NCI-H187 (cell line): ENCODE results near the gene DOCK11.
"Not testable (repeated sequence)": the region's sequence is repeated elsewhere in the genome, so short reads cannot be mapped to it uniquely, and the experiment has no call there.

ENCODE experiments used
- DNase-seq, 2 experiments: peaks; one replicate each; lab custom pipeline; 2025; lab: John Stamatoyannopoulos, UW

The DOCK11 gene

DNA sequence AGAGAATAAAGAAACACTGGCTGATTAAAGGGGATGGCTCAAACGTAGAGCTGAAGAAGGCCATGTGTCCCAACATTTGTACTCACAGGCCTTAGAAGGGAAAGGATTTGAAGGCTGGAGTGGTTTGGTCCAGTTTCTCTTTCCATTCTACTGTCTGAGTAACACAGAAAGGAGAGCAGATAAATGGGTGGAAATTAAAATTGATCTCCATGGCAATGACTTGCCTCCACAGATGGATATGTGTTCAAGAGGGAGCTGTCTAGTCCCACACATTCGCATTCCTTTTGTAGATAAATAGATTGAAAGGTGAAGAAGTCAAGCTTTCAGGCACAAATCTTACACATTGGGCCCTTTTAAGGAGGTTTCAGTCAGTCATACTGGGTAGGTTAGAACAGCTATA is 74.6 kb downstream of the DOCK11 start:
- DNase-seq: no peak

GRCh38 chrX:118571836-118572235 is 76.2 kb downstream of the DOCK11 start:
- DNase-seq: no peak

DNA sequence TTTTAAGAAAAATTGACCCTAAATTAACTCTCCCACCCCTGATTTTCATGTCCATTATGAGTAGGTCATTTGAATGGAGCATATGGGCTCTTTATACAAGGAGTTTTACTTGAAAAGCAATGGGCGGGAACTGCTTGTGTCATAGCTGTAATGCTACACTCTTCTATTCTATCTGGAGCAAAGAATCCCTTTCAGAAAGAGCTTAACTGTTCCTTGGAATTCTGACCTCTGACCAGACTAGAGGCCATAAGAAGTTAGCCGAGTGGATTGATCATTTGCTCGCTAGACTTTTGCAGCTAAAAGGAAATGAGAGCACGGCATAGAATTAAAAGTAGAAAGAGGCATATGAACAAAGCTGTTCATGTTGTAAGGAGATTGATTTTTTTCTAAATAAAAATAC is 79.1 kb downstream of the DOCK11 start:
- no peak for DNase-seq

GRCh38 chrX:118577041-118577440 is 81.4 kb downstream of the DOCK11 start:
- no peak for DNase-seq

- no peak for DNase-seq
These were observed 83.8 kb downstream of the DOCK11 start for GRCh38 chrX:118579417-118579816.

DNA sequence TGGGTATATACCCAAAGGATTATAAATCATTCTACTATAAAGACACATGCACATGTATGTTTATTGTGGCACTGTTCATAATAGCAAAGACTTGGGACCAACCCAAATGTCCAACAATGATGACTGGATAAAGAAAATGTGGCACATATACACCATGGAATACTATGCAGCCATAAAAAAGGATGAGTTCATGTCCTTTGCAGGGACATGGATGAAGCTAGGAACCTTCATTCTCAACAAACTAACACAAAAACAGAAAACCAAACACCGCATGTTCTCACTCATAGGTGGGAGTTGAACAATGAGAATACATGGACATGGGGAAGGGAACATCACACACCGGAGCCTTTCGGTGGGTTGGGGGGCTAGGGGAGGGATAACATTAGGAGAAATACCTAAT is 87.3 kb downstream of the DOCK11 start:
- DNase-seq: not testable (repeated sequence)

- no peak for DNase-seq
These were observed 88.2 kb downstream of the DOCK11 start for GRCh38 chrX:118583781-118584180.

DNA sequence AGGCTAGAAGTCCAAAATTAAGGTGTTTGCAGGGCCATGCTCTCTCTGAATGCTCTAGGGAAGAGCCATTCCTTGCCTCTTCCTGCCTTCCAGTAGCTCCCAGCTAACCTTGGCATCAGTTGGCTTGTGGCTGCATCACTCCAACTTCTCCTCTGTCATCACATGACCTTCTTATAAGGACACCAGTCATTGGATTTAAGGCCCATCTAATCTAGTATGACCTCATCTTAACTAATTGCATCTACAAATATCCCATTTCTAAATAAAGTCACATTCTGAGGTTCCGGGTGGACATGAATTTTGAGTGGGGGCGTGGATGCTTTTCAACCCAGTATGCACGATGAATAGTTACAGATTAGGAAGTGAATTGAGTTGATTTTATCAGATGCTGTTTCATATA is 89.7 kb downstream of the DOCK11 start:
- DNase-seq: no peak

DNA sequence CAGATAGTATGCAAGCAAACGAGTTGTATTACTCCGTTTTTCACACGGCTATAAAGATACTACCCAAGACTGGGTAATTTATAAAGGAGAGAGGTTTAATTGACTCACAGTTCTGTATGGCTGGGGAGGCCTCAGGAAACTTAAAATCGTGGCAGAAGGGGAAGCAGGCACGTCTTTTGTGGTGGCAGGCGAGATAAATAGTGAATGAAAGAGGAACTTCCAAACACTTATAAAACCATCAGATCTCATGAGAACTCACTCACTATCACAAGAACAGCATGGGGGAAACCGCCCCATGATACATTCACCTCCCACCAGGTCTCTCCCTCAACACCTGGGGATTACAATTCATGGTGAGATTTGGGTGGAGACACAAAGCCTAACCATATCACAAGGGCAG is 90.6 kb downstream of the DOCK11 start:
- DNase-seq: not testable (repeated sequence)

- no peak for DNase-seq
These were observed 93.1 kb downstream of the DOCK11 start for GRCh38 chrX:118588715-118589114.

GRCh38 chrX:118589227-118589626 is 93.6 kb downstream of the DOCK11 start:
- DNase-seq: no peak

GRCh38 chrX:118593407-118593806 is 97.8 kb downstream of the DOCK11 start:
- DNase-seq: no peak

- DNase-seq: no peak
These were observed 99.2 kb downstream of the DOCK11 start for GRCh38 chrX:118594697-118595420.

GRCh38 chrX:118595501-118596042 is 100.0 kb downstream of the DOCK11 start:
- DNase-seq: peak in 1 of 2 experiments; percentile 5

DNA sequence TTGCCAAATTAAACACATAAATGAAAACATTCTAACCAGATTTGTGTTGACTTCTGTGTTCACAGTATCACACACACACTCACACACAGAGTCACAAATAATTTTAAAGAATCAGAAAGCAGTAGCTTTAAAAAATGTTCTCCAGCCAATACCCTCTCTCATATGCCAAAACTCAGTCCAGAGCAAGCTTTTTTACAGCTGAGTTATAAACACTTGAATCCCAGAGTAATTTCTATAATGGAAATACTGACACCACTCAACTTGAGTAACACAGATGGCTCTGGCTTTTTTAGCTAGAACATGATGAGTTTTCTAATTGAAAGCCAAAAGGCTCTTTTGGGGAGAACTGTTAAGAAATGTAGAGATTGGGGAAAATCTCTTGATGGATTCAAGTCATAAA is 100.8 kb downstream of the DOCK11 start:
- DNase-seq: no peak

GRCh38 chrX:118603981-118604380 is 108.4 kb downstream of the DOCK11 start:
- peak; percentile 6 to 9 for DNase-seq

DNA sequence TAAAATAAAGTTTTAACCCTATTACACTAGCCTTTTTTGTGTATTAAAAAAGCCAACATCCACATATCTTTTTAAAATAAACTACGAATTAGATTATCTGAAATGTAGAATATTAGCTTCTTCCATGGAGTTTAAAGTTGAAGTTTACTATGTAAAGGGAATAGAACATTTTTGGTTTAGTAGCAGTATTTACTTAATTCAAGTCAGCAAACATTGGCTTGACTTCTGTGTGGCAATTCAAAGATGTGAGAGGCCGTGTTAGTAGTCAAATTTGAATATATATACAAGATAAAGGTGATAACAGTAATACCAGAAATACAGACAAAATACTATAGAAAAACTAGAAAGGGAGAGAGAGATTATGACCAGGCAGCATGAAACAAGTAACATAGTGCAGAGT is 116.7 kb downstream of the DOCK11 start:
- no peak for DNase-seq

- no peak for DNase-seq
These were observed 118.5 kb downstream of the DOCK11 start for GRCh38 chrX:118614150-118614549.

DNA sequence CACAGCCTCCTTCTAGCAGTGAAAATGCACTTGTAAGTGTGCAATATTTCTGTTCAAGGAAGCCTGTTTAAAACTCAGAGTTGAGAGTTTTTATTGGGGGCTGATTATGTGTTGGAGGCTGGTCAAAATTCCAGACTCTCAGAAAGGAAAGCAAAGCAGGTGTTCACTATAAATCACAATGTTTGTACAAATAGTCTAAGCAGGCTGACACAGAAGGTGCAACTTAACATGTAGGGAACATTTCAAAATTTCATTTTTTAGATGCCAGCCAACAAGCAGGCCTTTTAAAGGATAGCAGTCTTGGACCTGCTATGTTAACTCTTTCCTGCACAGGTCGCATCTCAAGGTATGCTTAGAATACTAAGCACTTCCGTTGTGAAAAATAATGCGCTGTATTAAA is 119.5 kb downstream of the DOCK11 start:
- DNase-seq: no peak

DNA sequence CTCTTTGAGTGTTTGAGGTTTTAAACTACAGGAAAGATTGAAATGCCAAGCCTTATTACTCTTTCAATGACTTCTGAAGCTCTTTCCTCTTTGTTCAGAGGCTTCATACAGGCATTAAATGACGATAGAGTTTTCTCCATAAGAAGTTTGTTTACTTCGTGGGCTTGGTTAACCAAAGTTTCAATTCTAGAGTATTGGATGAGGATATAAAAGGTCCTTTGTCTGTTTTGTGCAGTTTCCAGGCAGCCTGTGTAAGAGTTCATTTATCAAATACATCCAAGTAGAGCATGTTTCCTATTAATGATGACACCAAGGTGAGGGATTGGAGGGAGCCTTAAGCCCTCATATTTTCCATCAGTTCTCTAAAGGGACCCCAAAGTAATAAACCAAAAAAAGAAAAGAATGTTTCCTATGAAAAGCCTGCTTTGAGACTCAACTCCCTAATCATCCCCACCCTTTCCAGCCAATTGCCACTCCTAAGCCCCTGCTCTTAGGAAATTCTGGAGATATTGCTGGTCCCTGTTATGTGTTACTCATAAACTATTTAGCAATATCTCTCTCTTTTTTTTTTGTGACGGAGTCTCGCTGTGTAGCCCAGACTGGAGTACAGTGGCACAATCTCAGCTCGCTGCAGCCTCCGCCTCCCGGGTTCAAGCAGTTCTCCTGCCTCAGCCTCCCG is 125.6 kb downstream of the DOCK11 start:
- no peak for DNase-seq

DNA sequence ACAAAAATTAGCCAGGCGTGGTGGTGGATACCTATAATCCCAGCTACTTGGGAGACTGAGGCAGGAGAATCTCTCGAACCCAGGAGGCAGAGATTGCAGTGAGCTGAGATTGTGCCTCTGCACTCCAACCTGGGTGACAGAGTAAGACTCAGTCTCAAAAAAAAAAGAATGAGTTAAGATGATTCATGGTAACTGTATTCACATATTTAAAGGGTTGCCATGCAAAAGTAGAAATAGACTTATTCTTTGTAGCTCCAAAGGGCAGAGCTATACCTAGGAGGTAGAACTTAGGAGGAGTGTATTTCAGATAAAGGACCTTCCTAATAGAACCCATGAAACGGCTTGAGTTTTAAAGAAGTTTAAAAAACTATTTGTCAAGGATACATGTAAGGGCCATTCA is 127.4 kb downstream of the DOCK11 start:
- DNase-seq: no peak

DNA sequence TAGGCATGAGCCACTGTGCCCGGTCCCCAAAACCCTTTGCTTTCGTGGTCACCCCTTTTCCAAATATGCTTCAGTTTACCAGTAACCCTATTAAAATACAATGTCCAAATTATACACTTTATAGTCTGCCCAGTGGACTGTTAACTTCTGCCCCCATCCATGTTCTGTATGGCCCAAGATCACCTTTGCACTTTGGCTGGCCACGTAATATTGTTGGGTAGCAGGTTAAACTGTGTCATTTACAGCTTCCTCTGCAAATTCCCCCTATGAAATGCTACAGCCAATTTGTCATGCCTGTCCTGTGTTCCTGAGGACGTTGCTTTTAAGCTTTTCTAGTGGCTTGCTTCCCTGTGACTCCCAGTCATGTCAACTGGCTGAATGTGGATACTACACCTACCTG is 130.7 kb downstream of the DOCK11 start:
- no peak for DNase-seq

DNA sequence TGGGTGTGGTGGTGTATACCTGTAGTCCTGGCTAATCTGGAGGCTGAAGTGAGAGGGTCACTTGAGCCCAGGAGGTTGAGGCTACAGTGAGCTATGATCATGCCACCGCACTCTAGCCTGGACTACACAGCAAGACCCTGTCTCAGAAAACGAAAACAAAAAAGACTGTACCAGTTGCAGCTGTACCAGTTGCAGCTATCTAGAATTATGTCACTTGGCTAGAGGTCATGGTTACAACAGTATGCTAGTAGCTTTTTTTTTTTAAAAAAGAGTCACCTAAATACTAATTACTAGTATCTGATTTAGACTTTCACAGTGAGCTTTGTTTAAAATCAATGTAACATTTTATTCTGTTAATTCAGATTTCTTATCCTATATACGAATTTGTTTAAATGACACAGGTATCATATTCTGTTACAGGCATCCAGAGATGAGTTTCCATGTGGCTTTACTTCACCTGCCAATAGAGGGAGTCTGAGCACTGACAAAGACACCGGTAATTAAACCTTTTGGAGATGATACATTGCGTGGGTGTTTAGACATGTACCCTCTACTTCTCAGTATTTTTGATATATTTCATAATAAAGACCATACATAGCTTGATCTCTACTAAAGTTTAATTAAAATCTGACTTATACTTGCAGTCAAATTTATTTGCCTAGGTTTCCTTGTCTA is 131.6 kb downstream of the DOCK11 start:
- no peak for DNase-seq
